ENCODE data around the gene ARHGAP10. TPM values are rescaled to one million over a fixed set of nuclear protein-coding genes. Genes with fewer than 3 reads are reported as not detected.

The ARHGAP10 gene
- total RNA-seq, 2 experiments from 2014 or later, result 7.1 to 8.0 TPM

- intact Hi-C loops (cut with micrococcal nuclease), result no loop called here
- no peak for DNase-seq
- no peak overlapping the region for H3K4me3 Mint-ChIP-seq
- H3K36me3 Mint-ChIP-seq, result no peaks in the 10 kb centered on the region
- no peak overlapping the region for H3K27ac Mint-ChIP-seq
- H3K27me3 Mint-ChIP-seq, result no peaks in the 10 kb centered on the region
- ChIA-PET CTCF (interaction anchor here (1.0 to 1.7 kb wide), 2 partner anchors 14 to 58 kb away, joined by 4 to 5 read pairs; no protein-coding TSS in a partner anchor), POLR2A (no interaction called here)
- no peaks in the 10 kb centered on the region for H3K9me3 Mint-ChIP-seq
- H3K4me1 Mint-ChIP-seq (ENCODE audit: low read depth), result peaks cover 9% of the 10 kb centered on the region
Measured at GRCh38 chr4:147808447-147808846, 76.6 kb downstream of the ARHGAP10 start.

GRCh38 chr4:147809211-147809610 is 77.3 kb downstream of the ARHGAP10 start:
- H3K9me3 Mint-ChIP-seq, result no peaks in the 10 kb centered on the region
- peaks cover 9% of the 10 kb centered on the region for H3K4me1 Mint-ChIP-seq (ENCODE audit: low read depth)
- intact Hi-C loops (cut with micrococcal nuclease), result no loop called here
- H3K36me3 Mint-ChIP-seq, result no peaks in the 10 kb centered on the region
- ChIA-PET CTCF (interaction anchor here (1.2 to 4.7 kb wide), 3 partner anchors 14 to 101 kb away, joined by 3 to 17 read pairs (median 5); no protein-coding TSS in a partner anchor), POLR2A (no interaction called here)
- no peak overlapping the region for H3K4me3 Mint-ChIP-seq
- no peak for DNase-seq
- H3K27me3 Mint-ChIP-seq, result no peaks in the 10 kb centered on the region
- no peak overlapping the region for H3K27ac Mint-ChIP-seq

GRCh38 chr4:147811878-147812277 is 80.0 kb downstream of the ARHGAP10 start:
- ChIA-PET POLR2A (no interaction called here), CTCF (interaction anchor here (4.7 kb wide), 1 partner anchor 55 kb away, joined by 17 read pairs; no protein-coding TSS in a partner anchor)
- Mint-ChIP-seq H3K36me3 (no peaks in the 10 kb centered on the region), H3K4me3 (no peak overlapping the region), H3K27ac (no peak overlapping the region), H3K27me3 (no peaks in the 10 kb centered on the region), H3K9me3 (no peaks in the 10 kb centered on the region), H3K4me1 (ENCODE audit: low read depth) (peaks cover 20% of the 10 kb centered on the region)
- DNase-seq, result no peak
- intact Hi-C loops (cut with micrococcal nuclease), result no loop called here

GRCh38 chr4:147813109-147813773 is 81.4 kb downstream of the ARHGAP10 start:
- ChIA-PET POLR2A (no interaction called here), CTCF (interaction anchor here (4.7 kb wide), 1 partner anchor 53 kb away, joined by 17 read pairs; no protein-coding TSS in a partner anchor)
- Mint-ChIP-seq H3K27me3 (no peaks in the 10 kb centered on the region), H3K27ac (no peak overlapping the region), H3K4me3 (no peak overlapping the region), H3K36me3 (no peaks in the 10 kb centered on the region), H3K4me1 (ENCODE audit: low read depth) (peaks cover 17% of the 10 kb centered on the region), H3K9me3 (no peaks in the 10 kb centered on the region)
- intact Hi-C loops (cut with micrococcal nuclease), result no loop called here
- DNase-seq, result no peak

- ChIA-PET POLR2A (no interaction called here), CTCF (interaction anchor here (0.6 kb wide), 1 partner anchor 82 kb away, joined by 3 read pairs; the partner anchor contains the start of gene ARHGAP10)
- Mint-ChIP-seq H3K27ac (no peak overlapping the region), H3K27me3 (no peaks in the 10 kb centered on the region), H3K4me3 (no peak overlapping the region), H3K4me1 (ENCODE audit: low read depth) (peaks cover 14% of the 10 kb centered on the region), H3K36me3 (no peaks in the 10 kb centered on the region), H3K9me3 (no peaks in the 10 kb centered on the region)
- no peak for DNase-seq
- intact Hi-C loops (cut with micrococcal nuclease), result no loop called here
Measured at GRCh38 chr4:147813973-147814372, 82.1 kb downstream of the ARHGAP10 start.

- H3K27me3 Mint-ChIP-seq, result no peaks in the 10 kb centered on the region
- no peak for DNase-seq
- intact Hi-C loops (cut with micrococcal nuclease), result no loop called here
- ChIA-PET CTCF (interaction anchor here (0.6 kb wide), 1 partner anchor 82 kb away, joined by 3 read pairs; the partner anchor contains the start of gene ARHGAP10), POLR2A (no interaction called here)
- peaks cover 14% of the 10 kb centered on the region for H3K4me1 Mint-ChIP-seq (ENCODE audit: low read depth)
- no peak overlapping the region for H3K4me3 Mint-ChIP-seq
- no peak overlapping the region for H3K27ac Mint-ChIP-seq
- H3K9me3 Mint-ChIP-seq, result no peaks in the 10 kb centered on the region
- H3K36me3 Mint-ChIP-seq, result no peaks in the 10 kb centered on the region
Measured at GRCh38 chr4:147814376-147814775, 82.5 kb downstream of the ARHGAP10 start.

GRCh38 chr4:147815741-147816140 is 83.9 kb downstream of the ARHGAP10 start:
- Mint-ChIP-seq H3K9me3 (no peaks in the 10 kb centered on the region), H3K36me3 (no peaks in the 10 kb centered on the region), H3K27ac (no peak overlapping the region), H3K4me1 (ENCODE audit: low read depth) (peaks cover 14% of the 10 kb centered on the region), H3K27me3 (no peaks in the 10 kb centered on the region), H3K4me3 (no peak overlapping the region)
- intact Hi-C loops (cut with micrococcal nuclease), result no loop called here
- CTCF ChIA-PET, result interaction anchor here (1.1 kb wide), 1 partner anchor 51 kb away, joined by 3 read pairs; no protein-coding TSS in a partner anchor
- POLR2A ChIA-PET, result no interaction called here
- DNase-seq, result no peak

- H3K27me3 Mint-ChIP-seq, result no peaks in the 10 kb centered on the region
- H3K4me3 Mint-ChIP-seq, result no peak overlapping the region
- no peaks in the 10 kb centered on the region for H3K36me3 Mint-ChIP-seq
- peaks cover 17% of the 10 kb centered on the region for H3K4me1 Mint-ChIP-seq (ENCODE audit: low read depth)
- CTCF ChIA-PET, result interaction anchor here (1.1 kb wide), 1 partner anchor 50 kb away, joined by 3 read pairs; no protein-coding TSS in a partner anchor
- no peak overlapping the region for H3K27ac Mint-ChIP-seq
- intact Hi-C loops (cut with micrococcal nuclease), result no loop called here
- no peaks in the 10 kb centered on the region for H3K9me3 Mint-ChIP-seq
- no peak for DNase-seq
- POLR2A ChIA-PET, result no interaction called here
Measured at GRCh38 chr4:147816382-147817254, 84.7 kb downstream of the ARHGAP10 start.

GRCh38 chr4:147820975-147821374 is 89.1 kb downstream of the ARHGAP10 start:
- ChIA-PET POLR2A (no interaction called here), CTCF (no interaction called here)
- Mint-ChIP-seq H3K27ac (no peak overlapping the region), H3K27me3 (no peaks in the 10 kb centered on the region), H3K4me3 (no peak overlapping the region), H3K36me3 (peaks cover 3% of the 10 kb centered on the region), H3K9me3 (no peaks in the 10 kb centered on the region), H3K4me1 (ENCODE audit: low read depth) (peaks cover 8% of the 10 kb centered on the region)
- no peak for DNase-seq
- intact Hi-C loops (cut with micrococcal nuclease), result no loop called here

GRCh38 chr4:147821555-147821954 is 89.7 kb downstream of the ARHGAP10 start:
- peaks cover 4% of the 10 kb centered on the region for H3K4me1 Mint-ChIP-seq (ENCODE audit: low read depth)
- POLR2A ChIA-PET, result no interaction called here
- no peak overlapping the region for H3K27ac Mint-ChIP-seq
- no peaks in the 10 kb centered on the region for H3K27me3 Mint-ChIP-seq
- CTCF ChIA-PET, result no interaction called here
- H3K36me3 Mint-ChIP-seq, result peaks cover 3% of the 10 kb centered on the region
- H3K9me3 Mint-ChIP-seq, result no peaks in the 10 kb centered on the region
- intact Hi-C loops (cut with micrococcal nuclease), result no loop called here
- H3K4me3 Mint-ChIP-seq, result no peak overlapping the region
- DNase-seq, result no peak

GRCh38 chr4:147822128-147822527 is 90.2 kb downstream of the ARHGAP10 start:
- no peak for DNase-seq
- Mint-ChIP-seq H3K36me3 (peaks cover 3% of the 10 kb centered on the region), H3K27ac (no peak overlapping the region), H3K4me1 (ENCODE audit: low read depth) (peaks cover 4% of the 10 kb centered on the region), H3K9me3 (no peaks in the 10 kb centered on the region), H3K4me3 (no peak overlapping the region), H3K27me3 (no peaks in the 10 kb centered on the region)
- intact Hi-C loops (cut with micrococcal nuclease), result no loop called here
- ChIA-PET POLR2A (no interaction called here), CTCF (no interaction called here)

- POLR2A ChIA-PET, result no interaction called here
- Mint-ChIP-seq H3K27ac (no peak overlapping the region), H3K4me1 (ENCODE audit: low read depth) (peaks cover 4% of the 10 kb centered on the region), H3K27me3 (no peaks in the 10 kb centered on the region), H3K36me3 (peaks cover 3% of the 10 kb centered on the region), H3K9me3 (no peaks in the 10 kb centered on the region), H3K4me3 (no peak overlapping the region)
- no peak for DNase-seq
- intact Hi-C loops (cut with micrococcal nuclease), result no loop called here
- CTCF ChIA-PET, result interaction anchor here (1.5 to 2.3 kb wide), 2 partner anchors 21 to 44 kb away, joined by 4 to 7 read pairs; no protein-coding TSS in a partner anchor
Measured at GRCh38 chr4:147823130-147823529, 91.2 kb downstream of the ARHGAP10 start.
